Neuronal stem cell (in vitro differentiated cells): ENCODE measurements around the gene ABHD17C.

Experiments
- DNase-seq: peaks from one replicate; pipeline ENCODE4 v3.0.0-alpha.2; 2013; ENCODE audit warnings: low spot score
- H2AFZ ChIP-seq: one replicate; pipeline ENCODE4 v1.6.1; 2013; ENCODE audit warnings: mild to moderate bottlenecking, low read length, inconsistent platforms
- H2AK5ac ChIP-seq: 2 replicates; pipeline ENCODE4 v1.6.1; 2013; ENCODE audit warnings: low read depth, mild to moderate bottlenecking, inconsistent platforms, low read length, moderate library complexity, mixed read lengths
- H2BK120ac ChIP-seq: 2 replicates; pipeline ENCODE4 v1.6.1; 2013; ENCODE audit warnings: low read depth, mild to moderate bottlenecking, inconsistent platforms, low read length, moderate library complexity, mixed read lengths
- H2BK12ac ChIP-seq: one replicate; pipeline ENCODE4 v1.6.1; 2013; ENCODE audit warnings: low read length, inconsistent platforms
- H2BK15ac ChIP-seq: 2 replicates; pipeline ENCODE4 v1.6.1; 2013; ENCODE audit warnings: mild to moderate bottlenecking, low read length, inconsistent platforms, mixed read lengths
- H2BK5ac ChIP-seq: one replicate; pipeline ENCODE4 v1.6.1; 2013; ENCODE audit warnings: inconsistent platforms, mild to moderate bottlenecking, low read length, moderate library complexity
- H3K14ac ChIP-seq: one replicate; pipeline ENCODE4 v1.6.1; 2013; ENCODE audit warnings: low read length, inconsistent platforms
- H3K18ac ChIP-seq: 2 replicates; pipeline ENCODE4 v1.6.1; 2013; ENCODE audit warnings: low read length, inconsistent platforms
- H3K23ac ChIP-seq: 2 replicates; pipeline ENCODE4 v1.6.1; 2013; ENCODE audit warnings: low read depth, mild to moderate bottlenecking, mixed read lengths, low read length, inconsistent platforms; ENCODE audit not compliant: poor library complexity
- H3K27ac ChIP-seq: replicated peaks from 3 replicates; pipeline ENCODE4 v1.5.1; 2013; ENCODE audit warnings: low read length, inconsistent platforms
- H3K27me3 ChIP-seq, 3 experiments: 2 replicates each; pipeline ENCODE4 v1.6.1; 2013; ENCODE audit warnings: low read length in 3 of 3, mild to moderate bottlenecking in 2 of 3, inconsistent platforms in 1 of 3, low read depth in 1 of 3, mixed read lengths in 1 of 3, moderate library complexity in 1 of 3; ENCODE audit not compliant: control insufficient read depth in 3 of 3, insufficient read depth in 3 of 3
- H3K36me3 ChIP-seq, 2 donors: replicated peaks in 1 of 2; 2 replicates each; pipeline ENCODE4 v1.6.1; 2013; ENCODE audit warnings: low read length in 2 of 2; ENCODE audit not compliant: control insufficient read depth in 2 of 2, insufficient read depth in 2 of 2
- H3K4ac ChIP-seq: 2 replicates; pipeline ENCODE4 v1.6.1; 2013; ENCODE audit warnings: inconsistent platforms, mild to moderate bottlenecking, low read length, moderate library complexity
- H3K4me1 ChIP-seq, 2 donors: 1 replicate in 1 of 2; 2 replicates in 1 of 2; pipeline ENCODE4 v1.6.1; 2013; ENCODE audit warnings: low read length in 2 of 2, low read depth in 1 of 2; ENCODE audit not compliant: control insufficient read depth in 2 of 2, insufficient read depth in 1 of 2
- H3K4me2 ChIP-seq: one replicate; pipeline ENCODE4 v1.6.1; 2013; ENCODE audit warnings: mild to moderate bottlenecking, low read length, inconsistent platforms; ENCODE audit not compliant: insufficient read depth, poor library complexity, severe bottlenecking
- H3K4me3 ChIP-seq, 2 donors: 2 replicates each; pipeline ENCODE4 v1.5.1; 2013; ENCODE audit warnings: low read length in 2 of 2, mild to moderate bottlenecking in 2 of 2, inconsistent platforms in 1 of 2, moderate library complexity in 1 of 2
- H3K79me1 ChIP-seq: one replicate; pipeline ENCODE4 v1.6.1; 2013; ENCODE audit warnings: low read depth, mild to moderate bottlenecking, inconsistent platforms, low read length, moderate library complexity
- H3K9ac ChIP-seq: one replicate; pipeline ENCODE4 v1.6.1; 2013; ENCODE audit warnings: mild to moderate bottlenecking, low read depth, low read length, inconsistent platforms; ENCODE audit not compliant: poor library complexity
- H3K9me3 ChIP-seq, 2 donors: replicated peaks in 1 of 2; 2 replicates each; pipeline versions ENCODE3 to v1.6.1; 2013; ENCODE audit warnings: low read length in 2 of 2, mild to moderate bottlenecking in 2 of 2, inconsistent platforms in 1 of 2, low read depth in 1 of 2, mixed read lengths in 1 of 2, moderate library complexity in 1 of 2; ENCODE audit not compliant: control insufficient read depth in 2 of 2, insufficient read depth in 1 of 2
- H4K8ac ChIP-seq: one replicate; pipeline ENCODE4 v1.6.1; 2013; ENCODE audit warnings: low read depth, mild to moderate bottlenecking, inconsistent platforms, low read length, moderate library complexity
- H4K91ac ChIP-seq: one replicate; pipeline ENCODE4 v1.6.1; 2013; ENCODE audit warnings: low read length, low read depth, mild to moderate bottlenecking, inconsistent platforms; ENCODE audit not compliant: poor library complexity
- WGBS, 2 donors: extraction: QIAGEN DNeasy Blood & Tissue Kit; methylation state at CpG; one replicate each; pipeline ENCODE4 v1.1.7; 2013; ENCODE audit warnings: missing lambda C conversion rate in 2 of 2, mixed read lengths in 1 of 2; ENCODE audit not compliant: insufficient read length in 2 of 2, insufficient replicate concordance in 1 of 2; ENCODE audit errors: extremely low coverage in 2 of 2; 5-methylcytosine and 5-hydroxymethylcytosine counted together

Gene ABHD17C

DNA sequence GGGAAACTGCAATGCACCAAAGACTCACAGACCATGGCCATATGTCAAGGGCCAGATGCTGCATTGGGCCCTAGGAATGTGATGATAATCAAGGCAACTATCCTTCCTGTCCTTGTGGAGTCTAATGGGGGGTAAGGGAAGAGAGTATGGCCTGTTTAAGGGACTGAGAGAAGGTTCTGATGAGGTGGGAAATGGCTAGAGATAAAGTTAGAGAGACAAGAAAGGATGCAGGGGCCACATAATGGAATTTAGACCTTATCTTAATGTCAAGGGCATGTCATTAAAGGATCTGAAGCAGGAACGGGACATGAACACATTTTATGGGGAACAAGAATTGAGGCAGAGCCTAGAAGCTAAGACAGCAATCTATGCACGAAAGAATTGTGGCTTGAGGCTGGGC is 30.0 kb upstream of the ABHD17C start:
- no peaks in the 10 kb centered on the region for H3K27me3 ChIP-seq
- H2AFZ ChIP-seq = no peak overlapping the region
- peaks cover 0 to 3% of the 10 kb centered on the region in 2 donors for H3K9me3 ChIP-seq
- H3K4me2 ChIP-seq = no peak overlapping the region
- no peak overlapping the region for H2BK120ac ChIP-seq
- no peaks in the 10 kb centered on the region for H3K36me3 ChIP-seq
- no peak overlapping the region for H4K91ac ChIP-seq
- no peak for DNase-seq
- H3K9ac ChIP-seq = no peak overlapping the region
- H3K18ac ChIP-seq = no peak overlapping the region
- H3K27ac ChIP-seq = no peak overlapping the region
- H3K4ac ChIP-seq = no peak overlapping the region
- H3K23ac ChIP-seq = no peak overlapping the region
- H3K14ac ChIP-seq = no peak overlapping the region
- no peak overlapping the region for H2BK15ac ChIP-seq
- no peak overlapping the region for H2BK12ac ChIP-seq
- H3K79me1 ChIP-seq = no peaks in the 10 kb centered on the region
- H2AK5ac ChIP-seq = no peak overlapping the region
- H4K8ac ChIP-seq = no peak overlapping the region
- no peak overlapping the region for H2BK5ac ChIP-seq
- H3K4me3 ChIP-seq = no peak overlapping the region
- WGBS, 2 donors = no CpG with 5 or more reads among the region's 2 CpGs
- no peaks in the 10 kb centered on the region for H3K4me1 ChIP-seq

DNA sequence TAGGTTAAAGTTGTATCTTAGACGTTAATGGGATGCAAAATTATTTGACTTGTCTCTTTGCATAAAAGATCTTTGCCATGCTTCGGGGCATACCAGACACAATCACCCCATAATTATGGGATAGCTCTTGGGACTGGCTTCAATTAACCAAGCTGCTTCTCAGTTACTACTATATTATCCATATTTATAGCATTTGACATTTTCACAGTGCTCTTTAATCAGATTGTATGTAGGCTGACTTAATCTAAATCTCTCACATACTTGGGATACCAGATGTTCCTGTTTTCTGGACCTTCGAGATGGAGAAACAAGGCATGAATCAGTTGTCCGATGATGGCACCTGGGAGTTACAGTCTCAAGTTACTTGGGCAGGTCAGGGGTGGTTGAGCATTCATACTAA is 27.2 kb upstream of the ABHD17C start:
- Histone ChIP-seq H3K18ac (no peak overlapping the region), H3K23ac (no peak overlapping the region), H2BK15ac (no peak overlapping the region), H3K4me1 (no peaks in the 10 kb centered on the region), H3K27me3 (no peaks in the 10 kb centered on the region), H2BK12ac (no peak overlapping the region), H2AK5ac (no peak overlapping the region), H3K9ac (no peak overlapping the region), H3K4me2 (no peak overlapping the region), H4K8ac (no peak overlapping the region), H3K14ac (no peak overlapping the region), H3K4me3 (no peak overlapping the region), H4K91ac (no peak overlapping the region), H3K9me3 (peaks cover 0 to 3% of the 10 kb centered on the region in 2 donors), H3K4ac (no peak overlapping the region), H3K27ac (no peak overlapping the region), H2AFZ (no peak overlapping the region), H2BK120ac (no peak overlapping the region), H2BK5ac (no peak overlapping the region), H3K79me1 (no peaks in the 10 kb centered on the region), H3K36me3 (no peaks in the 10 kb centered on the region)
- DNase-seq = no peak
- no CpG with 5 or more reads among the region's 4 CpGs for WGBS, 2 donors

DNA sequence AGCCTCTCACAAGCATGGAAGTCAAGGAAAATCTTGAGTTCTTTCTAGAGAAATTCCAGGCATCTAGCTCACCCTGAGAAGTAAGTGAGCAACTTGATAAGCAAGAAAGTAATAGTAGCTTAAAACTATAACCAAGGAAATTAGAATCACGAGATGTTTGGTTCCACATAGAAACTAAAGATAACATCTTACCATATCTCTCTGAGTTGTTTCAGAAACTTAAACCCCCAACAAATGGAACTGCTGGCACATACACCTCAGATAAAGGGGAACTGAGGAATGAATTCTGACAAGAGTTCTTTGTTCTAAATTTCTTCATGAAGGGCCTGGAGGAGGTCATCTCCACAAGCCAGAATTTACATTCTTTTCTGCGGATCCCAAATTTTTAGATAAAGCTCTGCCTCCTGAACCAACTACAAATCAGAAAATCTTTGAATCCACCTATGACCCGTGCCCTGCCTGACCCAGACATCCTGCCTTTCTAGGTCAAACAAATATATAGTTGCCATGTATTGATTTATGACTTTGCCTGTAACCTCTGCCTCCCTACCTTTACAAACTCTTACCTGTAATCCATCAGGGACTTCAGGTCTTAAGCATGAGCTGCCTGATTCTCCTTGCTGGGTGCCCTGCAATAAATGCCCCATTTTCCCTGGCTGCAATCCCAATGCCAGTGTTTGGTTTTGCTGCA is 26.4 kb upstream of the ABHD17C start:
- Histone ChIP-seq H3K27ac (no peak overlapping the region), H4K8ac (no peak overlapping the region), H2BK12ac (no peak overlapping the region), H3K4me1 (no peaks in the 10 kb centered on the region), H3K4me2 (no peak overlapping the region), H2BK5ac (no peak overlapping the region), H3K4ac (no peak overlapping the region), H3K4me3 (no peak overlapping the region), H3K18ac (no peak overlapping the region), H3K36me3 (no peaks in the 10 kb centered on the region), H2AFZ (no peak overlapping the region), H4K91ac (no peak overlapping the region), H2AK5ac (no peak overlapping the region), H3K9ac (no peak overlapping the region), H3K9me3 (peaks cover 0 to 3% of the 10 kb centered on the region in 2 donors), H3K23ac (no peak overlapping the region), H3K79me1 (no peaks in the 10 kb centered on the region), H2BK15ac (no peak overlapping the region), H3K14ac (no peak overlapping the region), H3K27me3 (no peaks in the 10 kb centered on the region), H2BK120ac (no peak overlapping the region)
- no CpG with 5 or more reads among the region's 3 CpGs for WGBS, 2 donors
- DNase-seq = no peak

DNA sequence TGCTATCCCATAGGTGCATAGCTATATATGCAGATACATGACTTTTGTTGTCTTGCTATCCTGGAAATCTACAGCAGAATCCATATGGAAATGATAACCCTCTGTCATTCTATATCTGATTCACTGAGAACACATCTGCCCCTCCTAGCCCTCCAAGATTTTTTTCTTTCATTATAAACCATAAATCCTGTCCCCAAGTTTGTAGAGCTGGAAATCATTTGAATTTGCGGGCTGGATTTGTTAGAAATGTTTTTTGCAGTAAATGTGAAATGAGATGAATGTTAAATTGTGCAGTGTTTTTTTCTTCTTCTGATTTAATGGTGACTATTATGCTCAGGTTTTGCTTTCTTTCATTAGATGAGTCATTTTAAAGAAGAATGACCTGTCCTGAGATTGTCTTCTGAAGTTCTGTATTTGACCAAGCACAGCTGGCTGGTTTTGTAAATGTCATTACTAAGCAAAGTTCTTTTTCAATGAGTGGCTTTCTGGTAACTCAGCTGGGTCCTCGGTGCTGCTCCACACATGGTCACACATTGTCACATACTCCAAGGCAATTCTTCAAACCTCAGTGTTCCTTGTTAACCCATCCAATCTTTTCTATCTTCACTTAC is 25.3 kb upstream of the ABHD17C start:
- H4K91ac ChIP-seq = no peak overlapping the region
- no peak overlapping the region for H3K4me2 ChIP-seq
- no peak overlapping the region for H2BK120ac ChIP-seq
- H3K27me3 ChIP-seq = no peaks in the 10 kb centered on the region
- no peak overlapping the region for H3K4me3 ChIP-seq
- H2AK5ac ChIP-seq = no peak overlapping the region
- DNase-seq = no peak
- H2BK12ac ChIP-seq = no peak overlapping the region
- H3K4me1 ChIP-seq = no peaks in the 10 kb centered on the region
- H3K23ac ChIP-seq = no peak overlapping the region
- no peaks in the 10 kb centered on the region for H3K79me1 ChIP-seq
- no peak overlapping the region for H2AFZ ChIP-seq
- H3K36me3 ChIP-seq = no peaks in the 10 kb centered on the region
- no peak overlapping the region for H4K8ac ChIP-seq
- H3K9ac ChIP-seq = no peak overlapping the region
- no peak overlapping the region for H3K4ac ChIP-seq
- H3K14ac ChIP-seq = no peak overlapping the region
- H2BK5ac ChIP-seq = no peak overlapping the region
- H3K18ac ChIP-seq = no peak overlapping the region
- peaks cover 0 to 3% of the 10 kb centered on the region in 2 donors for H3K9me3 ChIP-seq
- no peak overlapping the region for H2BK15ac ChIP-seq
- no peak overlapping the region for H3K27ac ChIP-seq
- WGBS, 2 donors = no CpG with 5 or more reads among the region's 2 CpGs
